Testis (tissue), 3 donors: ENCODE measurements around the gene PTGDR2. TPM values are rescaled to one million over a fixed set of nuclear protein-coding genes. Genes with fewer than 3 reads are reported as not detected.

Experiments
- DNase-seq: peaks from one replicate; pipeline ENCODE4 v3.0.0-alpha.2; 2019
- H3K27ac ChIP-seq, 2 donors: fragments of 200-600 bp; sonication (generic); one replicate each; pipeline ENCODE4 v1.5.1; 2019
- H3K27me3 ChIP-seq: fragments of 200-600 bp; sonication (generic); one replicate; pipeline ENCODE4 v1.5.1; 2019
- H3K36me3 ChIP-seq: fragments of 200-600 bp; sonication (generic); one replicate; pipeline ENCODE4 v1.5.1; 2017; ENCODE audit warnings: low read depth; ENCODE audit errors: missing control alignments
- H3K4me1 ChIP-seq: fragments of 200-600 bp; sonication (generic); one replicate; pipeline ENCODE4 v1.5.1; 2019
- H3K4me3 ChIP-seq, 2 donors: fragments of 200-600 bp; sonication (generic); one replicate each; pipeline ENCODE4 v1.5.1; 2017 to 2019
- H3K9me3 ChIP-seq: fragments of 200-600 bp; sonication (generic); one replicate; pipeline ENCODE4 v1.5.1; 2017
- CTCF ChIP-seq, 3 experiments: fragments of 450-650 bp in 2 of 3; fragments of 200-600 bp in 1 of 3; sonication (generic) in 1 of 3; IDR thresholded peaks; one replicate each; pipeline ENCODE4 v1.5.1; 2016 to 2019; ENCODE audit warnings: antibody characterized with exemption in 3 of 3, mild to moderate bottlenecking in 2 of 3, moderate library complexity in 1 of 3
- POLR2A ChIP-seq: fragments of 450-650 bp; IDR thresholded peaks from one replicate; pipeline ENCODE4 v1.6.1; 2017; ENCODE audit warnings: antibody characterized with exemption, mild to moderate bottlenecking, moderate library complexity
- WGBS, 2 donors: methylation state at CpG; one replicate each; pipeline ENCODE4 v1.1.5; 2018; 5-methylcytosine and 5-hydroxymethylcytosine counted together
- intact Hi-C: fragments of 100-400 bp; cut with DNase I; formaldehyde crosslinking; loops from one replicate; pipeline ENCODE4 v1.15.1; 2023; ENCODE audit warnings: low total_unique reads
- polyA plus RNA-seq: library from polyadenylated mRNA; stranded (reverse); fragments of 350-450 nt; fragmentation: Illumina TruSeq; extraction: RNeasy Lipid Tissue Mini Kit (QIAGEN cat#74804); gene quantifications from one replicate; pipeline ENCODE4 v1.2.3, GENCODE V29; 2014; ENCODE audit warnings: low read depth, low replicate concordance; ENCODE audit not compliant: insufficient read depth
- total RNA-seq, 2 donors: library from RNA; depleted of rRNA; stranded (reverse); fragments of >200 nt; gene quantifications; one replicate each; pipeline ENCODE4 v1.2.3, GENCODE V29; 2016

Gene PTGDR2
- total and polyA plus RNA-seq, 3 donors from 2014 or later: 0.28 to 1.5 (median 0.81) TPM

GRCh38 chr11:60836866-60837515 is 18.8 kb downstream of the PTGDR2 start:
- H3K4me3 ChIP-seq: no peak overlapping the region
- WGBS, 2 donors: 83 to 84% methylated on average over 8 to 9 of the region's 9 CpGs
- H3K9me3 ChIP-seq: no peaks in the 10 kb centered on the region
- no peaks in the 10 kb centered on the region for H3K36me3 ChIP-seq
- peaks cover 14% of the 10 kb centered on the region for H3K4me1 ChIP-seq
- TF ChIP-seq CTCF (IDR thresholded peaks at IDR 0.05) (no peak), POLR2A (no peak)
- no peak for DNase-seq
- intact Hi-C loops: loop anchor here (5.0 kb wide), 1 partner anchor 60 kb away; no protein-coding TSS in a partner anchor
- no peaks in the 10 kb centered on the region for H3K27me3 ChIP-seq
- H3K27ac ChIP-seq: no peak overlapping the region

GRCh38 chr11:60835534-60835846 is 20.3 kb downstream of the PTGDR2 start:
- H3K27me3 ChIP-seq: no peaks in the 10 kb centered on the region
- WGBS, 2 donors: 74 to 90% methylated on average over 3 of the region's 3 CpGs
- H3K9me3 ChIP-seq: no peaks in the 10 kb centered on the region
- no peak for TF ChIP-seq CTCF (IDR thresholded peaks at IDR 0.05)
- TF ChIP-seq POLR2A: no peak
- no peaks in the 10 kb centered on the region for H3K36me3 ChIP-seq
- DNase-seq: no peak
- H3K27ac ChIP-seq: no peak overlapping the region
- H3K4me3 ChIP-seq: no peak overlapping the region
- peaks cover 9% of the 10 kb centered on the region for H3K4me1 ChIP-seq
- intact Hi-C loops: loop anchor here (5.0 kb wide), 1 partner anchor 62 kb away; no protein-coding TSS in a partner anchor

GRCh38 chr11:60834742-60835533 is 20.8 kb downstream of the PTGDR2 start:
- Histone ChIP-seq H3K4me3 (no peak overlapping the region), H3K36me3 (no peaks in the 10 kb centered on the region), H3K4me1 (peaks cover 4% of the 10 kb centered on the region), H3K9me3 (no peaks in the 10 kb centered on the region), H3K27ac (no peak overlapping the region), H3K27me3 (no peaks in the 10 kb centered on the region)
- DNase-seq: no peak
- TF ChIP-seq POLR2A (no peak), CTCF (IDR thresholded peaks at IDR 0.05) (no peak)
- intact Hi-C loops: loop anchor here (5.0 kb wide), 1 partner anchor 62 kb away; no protein-coding TSS in a partner anchor
- 62 to 83% methylated on average over 7 of the region's 7 CpGs for WGBS, 2 donors

- intact Hi-C loops: no loop called here
- TF ChIP-seq CTCF (IDR thresholded peaks at IDR 0.05): no peak
- TF ChIP-seq POLR2A: no peak
- peaks cover 8% of the 10 kb centered on the region for H3K4me1 ChIP-seq
- H3K9me3 ChIP-seq: no peaks in the 10 kb centered on the region
- H3K4me3 ChIP-seq: no peak overlapping the region
- H3K27me3 ChIP-seq: no peaks in the 10 kb centered on the region
- WGBS, 2 donors: 64 to 68% methylated on average over 7 of the region's 7 CpGs
- H3K36me3 ChIP-seq: no peaks in the 10 kb centered on the region
- H3K27ac ChIP-seq: no peak overlapping the region
- no peak for DNase-seq
Observed at GRCh38 chr11:60831501-60832079, 24.2 kb downstream of the PTGDR2 start.
